HepG2 (cell line): ENCODE data around the gene EMILIN3. TPM values are rescaled to one million over a fixed set of nuclear protein-coding genes. Genes with fewer than 3 reads are reported as not detected.

Experiments used
- GPBP1L1 ChIP-seq: sonication (generic); formaldehyde crosslinking; IDR thresholded peaks from 2 replicates; pipeline ENCODE4 v1.5.0; 2020; ENCODE audit warnings: mild to moderate bottlenecking, missing genetic modification reagents
- HBP1 ChIP-seq: IDR thresholded peaks from 2 replicates; pipeline ENCODE4 v1.6.1; 2016; ENCODE audit warnings: low read depth, control low read depth
- HMGXB3 ChIP-seq: sonication (generic); formaldehyde crosslinking; IDR thresholded peaks from 2 replicates; pipeline ENCODE4 v1.4.0; 2020; ENCODE audit warnings: missing genetic modification reagents, borderline replicate concordance
- JUNB ChIP-seq: sonication (generic); formaldehyde crosslinking; IDR thresholded peaks from 2 replicates; pipeline ENCODE4 v1.8.0; 2022; ENCODE audit warnings: missing genetic modification reagents, mild to moderate bottlenecking, borderline replicate concordance
- PHF5A ChIP-seq: IDR thresholded peaks from one replicate; pipeline ENCODE4 v1.6.1; 2018; ENCODE audit warnings: low read depth, missing genetic modification reagents; ENCODE audit not compliant: unreplicated experiment
- ZBTB3 ChIP-seq: sonication (generic); formaldehyde crosslinking; IDR thresholded peaks from 2 replicates; pipeline ENCODE4 v1.4.0; 2020; ENCODE audit warnings: low read depth, mild to moderate bottlenecking, moderate library complexity, missing genetic modification reagents, borderline replicate concordance
- ZFP90 ChIP-seq: sonication (generic); formaldehyde crosslinking; IDR thresholded peaks from 2 replicates; pipeline ENCODE4 v1.8.0; 2022; ENCODE audit warnings: missing genetic modification reagents, mild to moderate bottlenecking, inconsistent platforms, borderline replicate concordance
- ZNF510 ChIP-seq: sonication (generic); formaldehyde crosslinking; IDR thresholded peaks from 2 replicates; pipeline ENCODE4 v1.4.0; 2020; ENCODE audit warnings: low read depth, mild to moderate bottlenecking, missing genetic modification reagents
- ZNF546 ChIP-seq: sonication (generic); formaldehyde crosslinking; conservative IDR thresholded peaks from 2 replicates; pipeline ENCODE4 v1.8.1; 2023; ENCODE audit warnings: mild to moderate bottlenecking, missing genetic modification reagents
- polyA plus RNA-seq, 8 experiments: library from polyadenylated mRNA; depleted of rRNA in 3 of 8; stranded (reverse) in 7 of 8; unstranded in 1 of 8; fragments of >200 nt; fragmentation: Illumina TruSeq in 4 of 8; extraction: Trizol in 4 of 8; gene quantifications; 2 replicates each; pipeline versions ENCODE4 v1.2.1 to v1.2.3, GENCODE V29; 2011 to 2016; ENCODE audit warnings: low read depth in 4 of 8, missing spikeins in 1 of 8, mixed read lengths in 1 of 8; ENCODE audit not compliant: insufficient read depth in 1 of 8
- total RNA-seq, 5 experiments: library from RNA; depleted of rRNA; stranded (reverse); fragments of >200 nt; fragmentation: Illumina TruSeq; extraction: Trizol; gene quantifications; 2 replicates each; pipeline ENCODE4 v1.2.3, GENCODE V29; 2016; ENCODE audit warnings: low read depth in 1 of 5
- TF ChIP-seq, protein P1 (sequence below): sonication (generic); formaldehyde crosslinking; IDR thresholded peaks from one replicate; pipeline ENCODE4 v1.5.1; 2020; ENCODE audit warnings: mild to moderate bottlenecking, missing genetic modification reagents; ENCODE audit errors: not compliant biosample characterization

EMILIN3 gene
- total and polyA plus RNA-seq, 2 of the 13 experiments (the other 11 are each of a cell fraction or from before 2014, with no cell fraction given), result 0.25 to 0.29 TPM

DNA sequence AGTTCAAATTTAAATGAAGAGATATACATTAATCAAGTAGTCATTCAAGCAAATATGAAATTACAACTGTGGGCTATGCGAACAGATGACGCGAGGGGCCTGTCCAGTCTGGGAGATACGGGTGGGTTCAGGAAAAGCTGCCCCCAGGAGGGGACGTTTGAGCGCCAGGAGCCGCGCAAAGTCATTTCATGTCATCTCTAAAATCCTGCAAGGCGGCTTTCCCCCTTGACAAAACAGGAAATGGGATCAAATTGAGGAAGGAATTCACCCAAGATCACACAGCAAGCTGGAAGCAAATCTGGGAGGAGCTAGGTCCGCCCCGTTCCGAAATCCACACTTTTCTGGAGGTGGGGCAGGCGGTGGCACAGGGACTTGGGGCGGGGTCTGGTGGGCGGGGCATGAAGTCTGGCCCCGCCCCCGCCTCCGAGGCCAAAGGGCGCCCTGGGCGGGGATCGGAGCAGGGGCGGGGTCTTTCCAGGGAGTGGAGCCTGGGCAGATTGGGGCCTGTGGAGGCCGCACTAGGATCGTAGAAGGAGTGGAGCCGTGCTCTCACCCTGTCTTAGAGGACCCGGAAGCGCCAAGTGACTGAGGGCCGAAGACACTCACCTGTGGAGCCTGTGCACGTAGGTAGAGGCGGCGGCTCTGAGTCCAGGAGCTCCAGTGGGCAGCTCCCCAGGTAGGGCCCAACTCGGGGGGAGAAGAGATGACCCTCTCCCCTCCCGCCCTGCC is 26.1 kb downstream of the EMILIN3 start, which contains the start of gene LPIN3 (continued):
- peak; percentile 75 for TF ChIP-seq HMGXB3
- no peak; the same call in 1 of the 2 replicates for TF ChIP-seq ZNF546 (CRISPR knock-in tag)
- TF ChIP-seq HBP1 (CRISPR knock-in tag), result peak; percentile 42; the same call in 1 of the 2 replicates
- TF ChIP-seq, protein P1, sequence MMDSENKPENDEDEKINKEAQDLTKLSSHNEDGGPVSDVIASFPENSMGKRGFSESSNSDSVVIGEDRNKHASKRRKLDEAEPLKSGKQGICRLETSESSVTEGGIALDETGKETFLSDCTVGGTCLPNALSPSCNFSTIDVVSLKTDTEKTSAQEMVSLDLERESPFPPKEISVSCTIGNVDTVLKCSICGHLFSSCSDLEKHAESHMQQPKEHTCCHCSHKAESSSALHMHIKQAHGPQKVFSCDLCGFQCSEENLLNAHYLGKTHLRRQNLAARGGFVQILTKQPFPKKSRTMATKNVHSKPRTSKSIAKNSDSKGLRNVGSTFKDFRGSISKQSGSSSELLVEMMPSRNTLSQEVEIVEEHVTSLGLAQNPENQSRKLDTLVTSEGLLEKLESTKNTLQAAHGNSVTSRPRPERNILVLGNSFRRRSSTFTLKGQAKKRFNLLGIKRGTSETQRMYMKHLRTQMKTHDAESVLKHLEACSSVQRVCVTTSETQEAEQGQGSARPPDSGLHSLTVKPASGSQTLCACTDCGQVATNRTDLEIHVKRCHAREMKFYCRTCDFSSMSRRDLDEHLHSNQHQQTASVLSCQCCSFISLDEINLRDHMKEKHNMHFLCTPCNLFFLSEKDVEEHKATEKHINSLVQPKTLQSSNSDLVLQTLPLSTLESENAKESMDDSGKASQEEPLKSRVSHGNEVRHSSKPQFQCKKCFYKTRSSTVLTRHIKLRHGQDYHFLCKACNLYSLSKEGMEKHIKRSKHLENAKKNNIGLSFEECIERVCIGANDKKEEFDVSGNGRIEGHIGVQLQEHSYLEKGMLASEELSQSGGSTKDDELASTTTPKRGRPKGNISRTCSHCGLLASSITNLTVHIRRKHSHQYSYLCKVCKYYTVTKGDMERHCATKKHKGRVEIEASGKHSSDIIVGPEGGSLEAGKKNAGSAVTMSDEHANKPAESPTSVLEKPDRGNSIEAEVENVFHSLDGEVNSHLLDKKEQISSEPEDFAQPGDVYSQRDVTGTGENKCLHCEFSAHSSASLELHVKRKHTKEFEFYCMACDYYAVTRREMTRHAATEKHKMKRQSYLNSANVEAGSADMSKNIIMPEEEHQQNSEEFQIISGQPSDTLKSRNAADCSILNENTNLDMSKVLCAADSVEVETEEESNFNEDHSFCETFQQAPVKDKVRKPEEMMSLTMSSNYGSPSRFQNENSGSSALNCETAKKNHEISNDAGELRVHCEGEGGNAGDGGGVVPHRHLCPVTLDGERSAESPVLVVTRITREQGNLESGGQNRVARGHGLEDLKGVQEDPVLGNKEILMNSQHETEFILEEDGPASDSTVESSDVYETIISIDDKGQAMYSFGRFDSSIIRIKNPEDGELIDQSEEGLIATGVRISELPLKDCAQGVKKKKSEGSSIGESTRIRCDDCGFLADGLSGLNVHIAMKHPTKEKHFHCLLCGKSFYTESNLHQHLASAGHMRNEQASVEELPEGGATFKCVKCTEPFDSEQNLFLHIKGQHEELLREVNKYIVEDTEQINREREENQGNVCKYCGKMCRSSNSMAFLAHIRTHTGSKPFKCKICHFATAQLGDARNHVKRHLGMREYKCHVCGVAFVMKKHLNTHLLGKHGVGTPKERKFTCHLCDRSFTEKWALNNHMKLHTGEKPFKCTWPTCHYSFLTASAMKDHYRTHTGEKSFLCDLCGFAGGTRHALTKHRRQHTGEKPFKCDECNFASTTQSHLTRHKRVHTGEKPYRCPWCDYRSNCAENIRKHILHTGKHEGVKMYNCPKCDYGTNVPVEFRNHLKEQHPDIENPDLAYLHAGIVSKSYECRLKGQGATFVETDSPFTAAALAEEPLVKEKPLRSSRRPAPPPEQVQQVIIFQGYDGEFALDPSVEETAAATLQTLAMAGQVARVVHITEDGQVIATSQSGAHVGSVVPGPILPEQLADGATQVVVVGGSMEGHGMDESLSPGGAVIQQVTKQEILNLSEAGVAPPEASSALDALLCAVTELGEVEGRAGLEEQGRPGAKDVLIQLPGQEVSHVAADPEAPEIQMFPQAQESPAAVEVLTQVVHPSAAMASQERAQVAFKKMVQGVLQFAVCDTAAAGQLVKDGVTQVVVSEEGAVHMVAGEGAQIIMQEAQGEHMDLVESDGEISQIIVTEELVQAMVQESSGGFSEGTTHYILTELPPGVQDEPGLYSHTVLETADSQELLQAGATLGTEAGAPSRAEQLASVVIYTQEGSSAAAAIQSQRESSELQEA, result no peak
- no peak for TF ChIP-seq PHF5A (CRISPR knock-in tag)
- no peak; the same call in none of the 2 replicates for TF ChIP-seq ZBTB3 (CRISPR knock-in tag)
- no peak for TF ChIP-seq JUNB (CRISPR knock-in tag)
- TF ChIP-seq GPBP1L1 (CRISPR knock-in tag), result no peak
- TF ChIP-seq ZNF510 (CRISPR knock-in tag), result 0 out of 2 replicates have a peak, but pooled peaks have one; percentile 70
- peak; percentile 66; the same call in 1 of the 2 replicates for TF ChIP-seq ZFP90 (CRISPR knock-in tag)
